Measurements from ENCODE around the gene SLC22A14. TPM values are rescaled to one million over a fixed set of nuclear protein-coding genes. Genes with fewer than 3 reads are reported as not detected.
"Not testable (repeated sequence)": the region's sequence is repeated elsewhere in the genome, so short reads cannot be mapped to it uniquely, and the experiment has no call there.

The SLC22A14 gene
- total RNA-seq, 1 donor: 0.86 TPM

GRCh38 chr3:38317192-38317759 lies 35.2 kb downstream of the SLC22A14 start:
- no peak overlapping the region for H3K4me3 ChIP-seq (ENCODE audit: low read depth, low read length)
- DNase-seq (ENCODE audit: low read depth): peak; percentile 31
- no peak for TF ChIP-seq CTCF (IDR thresholded peaks at IDR 0.05; ENCODE audit: insufficient read depth, low read depth, low read length)

GRCh38 chr3:38318766-38319671 lies 36.9 kb downstream of the SLC22A14 start:
- no peak for TF ChIP-seq CTCF (IDR thresholded peaks at IDR 0.05; ENCODE audit: insufficient read depth, low read depth, low read length)
- no peak overlapping the region for H3K4me3 ChIP-seq (ENCODE audit: low read depth, low read length)
- no peak for DNase-seq (ENCODE audit: low read depth)

- not testable (repeated sequence) for H3K4me3 ChIP-seq (ENCODE audit: low read depth, low read length); DNase-seq (ENCODE audit: low read depth)
Observed at GRCh38 chr3:38320638-38321037, 38.5 kb downstream of the SLC22A14 start.

DNA sequence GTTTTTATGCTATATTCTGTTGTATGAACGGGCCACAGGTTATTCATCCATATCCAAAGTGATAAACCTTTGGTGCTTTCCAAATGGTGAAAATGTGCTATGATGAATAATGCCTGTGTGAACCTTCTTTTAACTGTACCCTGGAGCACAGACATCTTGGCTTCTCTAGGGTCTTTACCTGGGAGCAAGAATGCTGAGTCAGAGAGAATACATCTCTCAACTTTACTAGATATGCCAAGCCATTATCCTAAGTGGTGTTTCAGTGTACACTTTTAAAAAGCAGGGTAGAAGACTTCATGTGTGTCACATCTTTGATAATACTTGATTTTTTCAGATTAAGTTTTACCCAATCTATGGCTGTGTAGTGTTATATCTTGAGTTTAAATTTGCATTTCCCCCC lies 41.0 kb downstream of the SLC22A14 start:
- TF ChIP-seq CTCF (IDR thresholded peaks at IDR 0.05; ENCODE audit: insufficient read depth, low read depth, low read length): no peak
- no peak for DNase-seq (ENCODE audit: low read depth)
- H3K4me3 ChIP-seq (ENCODE audit: low read depth, low read length): no peak overlapping the region

DNA sequence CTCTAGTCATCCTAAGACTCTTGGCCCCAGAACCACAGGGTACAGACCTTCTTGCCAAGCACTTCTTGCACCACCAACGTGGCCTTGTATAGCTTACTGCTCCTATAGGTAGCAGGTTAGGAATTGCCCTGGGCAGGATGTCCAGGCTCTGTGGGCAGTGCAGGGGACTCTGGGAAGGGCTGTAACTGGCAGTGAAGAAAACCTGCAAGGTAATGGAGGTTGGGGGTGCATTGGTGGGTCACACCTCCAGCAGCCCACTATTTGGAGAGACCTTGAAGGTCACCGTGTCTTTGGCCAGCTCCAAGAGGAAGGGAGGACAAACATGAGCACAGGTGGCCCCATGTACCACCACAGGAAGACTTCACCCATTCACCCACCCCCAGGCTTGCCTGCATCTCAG lies 43.2 kb downstream of the SLC22A14 start:
- no peak for DNase-seq (ENCODE audit: low read depth)
- TF ChIP-seq CTCF (IDR thresholded peaks at IDR 0.05; ENCODE audit: insufficient read depth, low read depth, low read length): no peak
- no peak overlapping the region for H3K4me3 ChIP-seq (ENCODE audit: low read depth, low read length)

DNA sequence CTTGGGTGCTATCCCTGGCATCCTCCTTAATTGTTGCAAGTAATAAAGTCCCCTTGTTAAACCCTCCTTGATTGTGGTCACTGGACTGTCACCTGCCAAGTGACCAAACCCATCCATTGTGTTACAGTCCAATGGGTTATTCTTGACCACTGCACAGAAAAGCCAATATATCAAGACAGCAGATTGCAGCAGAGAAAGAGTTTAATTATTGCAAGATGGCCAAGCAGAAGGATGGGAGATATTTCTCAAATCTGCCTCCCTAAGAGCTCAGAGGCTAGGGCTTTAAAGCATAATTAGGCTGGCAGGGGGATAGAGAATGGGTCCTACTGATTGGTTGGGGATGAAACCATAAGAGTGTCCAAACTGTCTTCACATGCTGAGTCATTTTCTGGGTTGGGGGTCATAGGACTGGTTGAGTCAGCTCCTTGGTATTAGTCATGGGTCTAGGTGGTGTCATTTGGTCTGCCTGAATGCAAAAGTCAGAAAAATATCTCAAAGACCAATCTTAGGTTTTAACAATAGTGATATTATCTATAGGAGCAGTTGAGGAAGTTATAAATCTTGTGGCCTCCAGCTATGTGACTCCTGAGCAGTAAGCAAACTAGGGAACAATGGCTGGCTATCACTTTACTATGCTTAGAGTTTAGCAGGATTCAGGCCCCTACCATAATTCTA lies 45.4 kb downstream of the SLC22A14 start:
- no peak overlapping the region for H3K4me3 ChIP-seq (ENCODE audit: low read depth, low read length)
- DNase-seq (ENCODE audit: low read depth): peak; percentile 42
- TF ChIP-seq CTCF (IDR thresholded peaks at IDR 0.05; ENCODE audit: insufficient read depth, low read depth, low read length): no peak

All from fibroblast of villous mesenchyme (primary cell).